SU-DHL-6 (cell line): ENCODE results near the gene TUBB.

Experiments used
- EZH2phosphoT487 ChIP-seq: fragments of 200-600 bp; sonication (generic), shearing (Covaris generic); conservative IDR thresholded peaks from 2 replicates; pipeline ENCODE4 v1.6.1; 2018; ENCODE audit warnings: mild to moderate bottlenecking, antibody characterized with exemption, low read length, moderate library complexity, mixed read lengths
- TF ChIP-seq, protein P1 (sequence below): fragments of 200-600 bp; sonication (generic); IDR thresholded peaks from one replicate; pipeline ENCODE4 v1.5.1; 2017; ENCODE audit warnings: antibody characterized with exemption, mild to moderate bottlenecking, low read length, moderate library complexity; ENCODE audit not compliant: insufficient read depth, poor library complexity, severe bottlenecking

GRCh38 chr6:30735668-30736314 lies 15.6 kb downstream of the TUBB start:
- TF ChIP-seq, protein P1, sequence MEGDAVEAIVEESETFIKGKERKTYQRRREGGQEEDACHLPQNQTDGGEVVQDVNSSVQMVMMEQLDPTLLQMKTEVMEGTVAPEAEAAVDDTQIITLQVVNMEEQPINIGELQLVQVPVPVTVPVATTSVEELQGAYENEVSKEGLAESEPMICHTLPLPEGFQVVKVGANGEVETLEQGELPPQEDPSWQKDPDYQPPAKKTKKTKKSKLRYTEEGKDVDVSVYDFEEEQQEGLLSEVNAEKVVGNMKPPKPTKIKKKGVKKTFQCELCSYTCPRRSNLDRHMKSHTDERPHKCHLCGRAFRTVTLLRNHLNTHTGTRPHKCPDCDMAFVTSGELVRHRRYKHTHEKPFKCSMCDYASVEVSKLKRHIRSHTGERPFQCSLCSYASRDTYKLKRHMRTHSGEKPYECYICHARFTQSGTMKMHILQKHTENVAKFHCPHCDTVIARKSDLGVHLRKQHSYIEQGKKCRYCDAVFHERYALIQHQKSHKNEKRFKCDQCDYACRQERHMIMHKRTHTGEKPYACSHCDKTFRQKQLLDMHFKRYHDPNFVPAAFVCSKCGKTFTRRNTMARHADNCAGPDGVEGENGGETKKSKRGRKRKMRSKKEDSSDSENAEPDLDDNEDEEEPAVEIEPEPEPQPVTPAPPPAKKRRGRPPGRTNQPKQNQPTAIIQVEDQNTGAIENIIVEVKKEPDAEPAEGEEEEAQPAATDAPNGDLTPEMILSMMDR, result no peak
- no peak for TF ChIP-seq EZH2phosphoT487
